Upper lobe of left lung (tissue), 6 donors: Measurements from ENCODE around the gene ZNF605. TPM values are rescaled to one million over a fixed set of nuclear protein-coding genes. Genes with fewer than 3 reads are reported as not detected.
"Not testable (repeated sequence)": the region's sequence is repeated elsewhere in the genome, so short reads cannot be mapped to it uniquely, and the experiment has no call there.

Experiments
- ATAC-seq, 2 donors: fragments of 200-7000 bp; cut with Tn5 transposase; one replicate each; pipeline ENCODE4 v1.9.1; 2022; ENCODE audit warnings: mild to moderate bottlenecking in 2 of 2, moderate library complexity in 2 of 2; ENCODE audit not compliant: low FRiP score in 2 of 2
- DNase-seq, 2 donors: peaks; one replicate each; pipeline ENCODE4 v3.0.0-alpha.2; 2019 to 2020
- H3K27ac ChIP-seq, 4 donors: fragments of 200-600 bp; sonication (generic); one replicate each; pipeline ENCODE4 v1.5.1; 2016 to 2019
- H3K27me3 ChIP-seq, 4 donors: fragments of 200-600 bp; sonication (generic); one replicate each; pipeline ENCODE4 v1.5.1; 2017 to 2019
- H3K36me3 ChIP-seq, 4 donors: fragments of 200-600 bp; sonication (generic); one replicate each; pipeline ENCODE4 v1.5.1; 2016 to 2019
- H3K4me1 ChIP-seq, 4 donors: fragments of 200-600 bp; sonication (generic); one replicate each; pipeline ENCODE4 v1.5.1; 2018 to 2019
- H3K4me3 ChIP-seq, 4 donors: fragments of 200-600 bp; sonication (generic); one replicate each; pipeline ENCODE4 v1.5.1; 2017 to 2019; ENCODE audit warnings: mild to moderate bottlenecking in 2 of 4, moderate library complexity in 1 of 4
- H3K9me3 ChIP-seq, 4 donors: fragments of 200-600 bp; sonication (generic); one replicate each; pipeline ENCODE4 v1.5.1; 2018 to 2019
- CTCF ChIP-seq, 6 experiments: fragments of 450-650 bp in 4 of 6; fragments of 200-600 bp in 2 of 6; sonication (generic) in 2 of 6; IDR thresholded peaks; one replicate each; pipeline ENCODE4 v1.5.1; 2016 to 2019; ENCODE audit warnings: antibody characterized with exemption in 6 of 6
- EP300 ChIP-seq, 4 donors: sonication (generic); formaldehyde crosslinking; IDR thresholded peaks; one replicate each; pipeline ENCODE4 v1.5.1; 2017; ENCODE audit warnings: antibody characterized with exemption in 4 of 4, control low read depth in 2 of 4
- POLR2A ChIP-seq, 4 donors: fragments of 450-650 bp; IDR thresholded peaks; one replicate each; pipeline ENCODE4 v1.5.1; 2016 to 2017; ENCODE audit warnings: antibody characterized with exemption in 4 of 4, mild to moderate bottlenecking in 2 of 4
- POLR2AphosphoS5 ChIP-seq, 2 donors: sonication (generic); formaldehyde crosslinking; IDR thresholded peaks; one replicate each; pipeline ENCODE4 v1.5.1; 2017; ENCODE audit warnings: antibody characterized with exemption in 2 of 2
- WGBS, 2 donors: methylation state at CpG; one replicate each; pipeline ENCODE4 v1.1.5; 2017 to 2018; 5-methylcytosine and 5-hydroxymethylcytosine counted together
- total RNA-seq, 6 donors: library from RNA; depleted of rRNA in 4 of 6; stranded (reverse); fragments of >200 nt in 4 of 6; gene quantifications; one replicate each; pipeline versions ENCODE4 v1.1.0 to v1.2.1, GENCODE V29; 2016 to 2021
- donor health status: DM: no; HTN: no; CAD: no; lungs with moderate emphysema.
- donor health status: DM: no; HTN: yes; CAD: no; lungs with severe emphysema.

ZNF605 gene
- total RNA-seq, 6 donors from 2014 or later: 6.5 to 24.1 (median 9.4) TPM

GRCh38 chr12:132963947-132964346, 7.8 kb upstream of the ZNF605 start:
- not testable (repeated sequence) for ATAC-seq, H3K4me1 ChIP-seq, H3K27ac ChIP-seq, H3K4me3 ChIP-seq, H3K27me3 ChIP-seq, H3K36me3 ChIP-seq, DNase-seq
- WGBS, 2 donors: 50 to 70% methylated on average over 7 to 10 of the region's 10 CpGs
- peak in 2 of 6 experiments; percentile 17 to 24 for TF ChIP-seq CTCF (IDR thresholded peaks at IDR 0.05)
- H3K9me3 ChIP-seq: peaks cover 0 to 51% (median 30%) of the 10 kb centered on the region in 4 donors

DNA sequence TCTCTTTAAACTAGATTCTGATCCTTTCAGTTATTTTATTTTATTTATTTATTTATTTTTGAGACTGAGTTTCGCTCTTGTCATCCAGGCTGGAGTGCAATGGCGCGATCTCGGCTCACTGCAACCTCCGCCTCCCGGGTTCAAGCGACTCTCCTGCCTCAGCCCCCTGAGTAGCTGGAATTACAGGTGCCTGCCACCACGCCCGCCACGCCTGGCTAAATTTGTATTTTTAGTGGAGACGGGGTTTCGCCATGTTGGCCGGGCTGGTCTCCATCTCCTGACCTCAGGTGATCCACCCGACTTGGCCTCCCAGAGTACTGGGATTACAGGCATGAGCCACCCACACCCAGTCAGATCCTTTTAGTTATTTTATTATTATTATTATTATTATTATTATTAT, 5.7 kb upstream of the ZNF605 start:
- Histone ChIP-seq H3K4me1 (peaks cover 4 to 11% (median 7%) of the 10 kb centered on the region in 4 donors), H3K9me3 (peaks cover 0 to 31% (median 17%) of the 10 kb centered on the region in 4 donors)
- not testable (repeated sequence) for H3K27me3 ChIP-seq, H3K4me3 ChIP-seq, ATAC-seq, H3K27ac ChIP-seq, H3K36me3 ChIP-seq
- WGBS, 2 donors: 97% methylated on average over 14 of the region's 14 CpGs
- DNase-seq: peak in 1 of 2 donors; percentile 22

GRCh38 chr12:132955094-132956010, 754 bp downstream of the ZNF605 start:
- H3K27ac ChIP-seq: peak overlapping the region; percentile 88 to 93 (median 90)
- peak; percentile 11 to 41 for ATAC-seq
- H3K4me3 ChIP-seq: peak overlapping the region; percentile 59 to 97 (median 78)
- WGBS, 2 donors: 21 to 37% methylated on average over 24 to 39 of the region's 39 CpGs
- peaks cover 13 to 28% (median 17%) of the 10 kb centered on the region in 4 donors for H3K4me1 ChIP-seq
- no peaks in the 10 kb centered on the region for H3K27me3 ChIP-seq
- H3K36me3 ChIP-seq: peaks cover 0 to 3% (median 1%) of the 10 kb centered on the region in 4 donors
- TF ChIP-seq POLR2A (IDR thresholded peaks at IDR 0.05) (no peak), CTCF (IDR thresholded peaks at IDR 0.05) (no peak), POLR2AphosphoS5 (IDR thresholded peaks at IDR 0.05) (no peak), EP300 (IDR thresholded peaks at IDR 0.05) (no peak)
- peak in 1 of 2 donors; percentile 48 for DNase-seq
- H3K9me3 ChIP-seq: peaks cover 7 to 29% (median 26%) of the 10 kb centered on the region in 4 donors

DNA sequence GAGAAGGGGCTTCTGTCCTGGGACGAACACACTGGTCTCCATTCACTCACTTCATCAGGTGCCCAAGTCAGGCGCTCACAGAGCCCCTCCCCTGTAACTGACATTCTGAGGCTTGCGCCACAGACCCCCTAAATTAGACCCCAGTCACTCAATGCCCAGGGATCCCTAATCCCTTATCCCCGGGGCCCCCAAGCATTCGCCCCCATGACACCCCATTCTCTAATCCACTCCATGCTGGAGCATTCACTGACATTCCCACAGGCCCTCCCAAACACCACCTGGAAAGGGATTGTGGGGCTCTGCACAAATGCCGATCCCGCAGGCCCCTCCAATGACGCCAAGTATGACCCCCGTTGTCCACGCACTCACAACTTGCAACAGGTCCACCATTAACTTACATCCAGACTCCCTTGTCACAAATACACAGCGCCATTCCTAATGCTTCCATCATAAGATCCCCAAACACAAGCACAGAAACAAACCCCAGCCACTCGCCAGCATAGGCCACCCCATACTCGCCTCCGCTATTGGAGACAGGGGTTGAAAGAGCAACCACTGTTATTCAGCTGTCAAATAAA, 1.5 kb downstream of the ZNF605 start:
- no peak for DNase-seq
- no peak for ATAC-seq
- peaks cover 0 to 10% (median 3%) of the 10 kb centered on the region in 4 donors for H3K36me3 ChIP-seq
- peak overlapping the region in 3 of 4 donors; percentile 90 to 93 (median 91) for H3K27ac ChIP-seq
- H3K27me3 ChIP-seq: no peaks in the 10 kb centered on the region
- TF ChIP-seq CTCF (IDR thresholded peaks at IDR 0.05): no peak
- TF ChIP-seq POLR2A (IDR thresholded peaks at IDR 0.05): no peak
- TF ChIP-seq EP300 (IDR thresholded peaks at IDR 0.05): no peak
- TF ChIP-seq POLR2AphosphoS5 (IDR thresholded peaks at IDR 0.05): no peak
- 93 to 97% methylated on average over 14 of the region's 14 CpGs for WGBS, 2 donors
- peaks cover 13 to 28% (median 17%) of the 10 kb centered on the region in 4 donors for H3K4me1 ChIP-seq
- H3K4me3 ChIP-seq: peak overlapping the region in 3 of 4 donors; percentile 59 to 97 (median 88)
- H3K9me3 ChIP-seq: peaks cover 15 to 37% (median 34%) of the 10 kb centered on the region in 4 donors

DNA sequence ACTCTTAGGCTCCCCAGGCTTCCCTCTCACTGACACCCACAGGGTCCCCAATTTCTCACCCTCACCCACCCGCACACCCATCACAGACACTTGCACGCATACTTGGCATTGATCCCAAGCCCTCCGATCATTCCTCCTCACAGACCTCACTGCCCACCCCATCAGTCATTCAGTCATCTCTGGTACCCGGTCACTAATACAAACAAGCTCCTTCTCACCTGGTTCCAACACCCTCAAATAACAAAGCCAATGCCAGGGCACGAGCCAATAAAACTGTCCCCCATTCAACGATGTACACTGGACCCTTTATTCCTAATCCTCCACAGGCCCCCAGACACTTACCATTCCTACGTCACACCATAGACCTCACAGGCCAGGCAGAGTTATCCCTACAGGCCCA, 2.3 kb downstream of the ZNF605 start:
- H3K9me3 ChIP-seq: peaks cover 17 to 45% (median 42%) of the 10 kb centered on the region in 4 donors
- WGBS, 2 donors: 91 to 98% methylated on average over 7 of the region's 7 CpGs
- no peaks in the 10 kb centered on the region for H3K27me3 ChIP-seq
- ATAC-seq (no peak), DNase-seq (no peak)
- peaks cover 0 to 16% (median 7%) of the 10 kb centered on the region in 4 donors for H3K36me3 ChIP-seq
- no peak overlapping the region for H3K4me3 ChIP-seq
- H3K27ac ChIP-seq: no peak overlapping the region
- H3K4me1 ChIP-seq: peaks cover 13 to 28% (median 17%) of the 10 kb centered on the region in 4 donors
- no peak for TF ChIP-seq POLR2AphosphoS5 (IDR thresholded peaks at IDR 0.05)
- TF ChIP-seq CTCF (IDR thresholded peaks at IDR 0.05): no peak
- no peak for TF ChIP-seq EP300 (IDR thresholded peaks at IDR 0.05)
- TF ChIP-seq POLR2A (IDR thresholded peaks at IDR 0.05): no peak
